K562 (cell line): ENCODE measurements around the gene C22orf39.

Experiments used
- CBFB ChIP-seq: sonication (generic); formaldehyde crosslinking; IDR thresholded peaks from 2 replicates; pipeline ENCODE4 v1.4.0; 2020; ENCODE audit warnings: mild to moderate bottlenecking, missing genetic modification reagents
- HMG20A ChIP-seq: fragments of 450-650 bp; formaldehyde crosslinking; conservative IDR thresholded peaks from 2 replicates; pipeline ENCODE4 v1.4.0; 2020; ENCODE audit warnings: mild to moderate bottlenecking, mixed read lengths
- PRMT5 ChIP-seq: sonication (generic); formaldehyde crosslinking; IDR thresholded peaks from 2 replicates; pipeline ENCODE4 v1.5.0; 2020; ENCODE audit warnings: missing genetic modification reagents
- TEAD2 ChIP-seq: fragments of 450-650 bp; IDR thresholded peaks from 2 replicates; pipeline ENCODE4 v1.6.1; 2016; ENCODE audit warnings: missing genetic modification characterization, control low read depth, missing compliant biosample characterization
- ZBTB7A ChIP-seq: IDR thresholded peaks from 2 replicates; pipeline ENCODE4 v1.6.1; 2011; ENCODE audit warnings: low read depth, mild to moderate bottlenecking, low read length, moderate library complexity, borderline replicate concordance; ENCODE audit not compliant: control insufficient read depth
- ZC3H8 ChIP-seq: fragments of 450-650 bp; IDR thresholded peaks from 2 replicates; pipeline ENCODE4 v1.6.1; 2017
- ZNF121 ChIP-seq: sonication (generic); formaldehyde crosslinking; conservative IDR thresholded peaks from 2 replicates; pipeline ENCODE4 v1.8.0; 2022; ENCODE audit warnings: missing genetic modification reagents
- TF ChIP-seq, protein P1 (sequence below), 3 experiments: IDR thresholded peaks in 2 of 3; conservative IDR thresholded peaks in 1 of 3; 2 replicates each; pipeline ENCODE4 v1.5.1; 2011 to 2012; ENCODE audit warnings: low read length in 3 of 3, mild to moderate bottlenecking in 3 of 3, control low read depth in 2 of 3, improper control_type of control experiment in 1 of 3, inconsistent platforms in 1 of 3, low read depth in 1 of 3, mixed read lengths in 1 of 3, moderate library complexity in 1 of 3; ENCODE audit not compliant: insufficient read depth in 2 of 3

- TF ChIP-seq ZBTB7A, result no peak
- TF ChIP-seq, protein P1, sequence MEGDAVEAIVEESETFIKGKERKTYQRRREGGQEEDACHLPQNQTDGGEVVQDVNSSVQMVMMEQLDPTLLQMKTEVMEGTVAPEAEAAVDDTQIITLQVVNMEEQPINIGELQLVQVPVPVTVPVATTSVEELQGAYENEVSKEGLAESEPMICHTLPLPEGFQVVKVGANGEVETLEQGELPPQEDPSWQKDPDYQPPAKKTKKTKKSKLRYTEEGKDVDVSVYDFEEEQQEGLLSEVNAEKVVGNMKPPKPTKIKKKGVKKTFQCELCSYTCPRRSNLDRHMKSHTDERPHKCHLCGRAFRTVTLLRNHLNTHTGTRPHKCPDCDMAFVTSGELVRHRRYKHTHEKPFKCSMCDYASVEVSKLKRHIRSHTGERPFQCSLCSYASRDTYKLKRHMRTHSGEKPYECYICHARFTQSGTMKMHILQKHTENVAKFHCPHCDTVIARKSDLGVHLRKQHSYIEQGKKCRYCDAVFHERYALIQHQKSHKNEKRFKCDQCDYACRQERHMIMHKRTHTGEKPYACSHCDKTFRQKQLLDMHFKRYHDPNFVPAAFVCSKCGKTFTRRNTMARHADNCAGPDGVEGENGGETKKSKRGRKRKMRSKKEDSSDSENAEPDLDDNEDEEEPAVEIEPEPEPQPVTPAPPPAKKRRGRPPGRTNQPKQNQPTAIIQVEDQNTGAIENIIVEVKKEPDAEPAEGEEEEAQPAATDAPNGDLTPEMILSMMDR (IDR thresholded peaks at IDR 0.05 in 2 of 3, conservative IDR thresholded peaks at IDR 0.05 in 1 of 3; ENCODE audit: insufficient read depth in 2 of 3, low read depth in 1 of 3, low read length in 3 of 3), result no peak
- no peak for TF ChIP-seq HMG20A (CRISPR knock-in tag)
- TF ChIP-seq ZNF121 (CRISPR knock-in tag), result no peak
- no peak for TF ChIP-seq PRMT5 (CRISPR knock-in tag)
- TF ChIP-seq CBFB (CRISPR knock-in tag), result no peak
- TF ChIP-seq TEAD2 (tag), result no peak
- TF ChIP-seq ZC3H8, result no peak
Measured at GRCh38 chr22:19450363-19451175, 3.1 kb upstream of the C22orf39 start.
